A673 (cell line): ENCODE measurements around the gene SPACA7. TPM values are rescaled to one million over a fixed set of nuclear protein-coding genes. Genes with fewer than 3 reads are reported as not detected.

ENCODE experiments used
- BruUV-seq: library from RNA; stranded (reverse); fragments of 400-500 nt; replicated peaks from 2 replicates; lab custom pipeline; 2021; lab: Mats Ljungman, UMichigan
- CTCF ChIA-PET: fragments of 300-600 bp; sonication (Branson Sonifier 250); formaldehyde crosslinking; loops from one replicate; lab custom pipeline; 2022; ENCODE audit warnings: antibody characterized with exemption; lab: Charles Lee
- POLR2A ChIA-PET: fragments of 300-600 bp; sonication (Branson Sonifier 250); formaldehyde crosslinking; loops from one replicate; lab custom pipeline; 2022; ENCODE audit warnings: antibody characterized with exemption; ENCODE audit not compliant: low non-redundant PET; lab: Charles Lee
- DNase-seq: peaks from one replicate; pipeline ENCODE4 v3.0.0-alpha.2; 2015; ENCODE audit warnings: low spot score
- H3K27ac ChIP-seq: fragments of 200-600 bp; sonication (generic); 2 replicates; pipeline ENCODE4 v1.5.1; 2016; ENCODE audit warnings: mixed run types, low read depth, mild to moderate bottlenecking, mixed read lengths, antibody characterized with exemption, low read length; ENCODE audit not compliant: poor library complexity, severe bottlenecking
- H3K27me3 ChIP-seq: fragments of 200-600 bp; sonication (generic); replicated peaks from 2 replicates; pipeline ENCODE4 v1.6.1; 2017; ENCODE audit warnings: mixed run types, low read depth, mild to moderate bottlenecking, mixed read lengths, antibody characterized with exemption, low read length; ENCODE audit not compliant: insufficient read depth, poor library complexity
- H3K36me3 ChIP-seq: fragments of 200-600 bp; sonication (generic); 2 replicates; pipeline ENCODE4 v1.6.1; 2016; ENCODE audit warnings: mixed run types, mild to moderate bottlenecking, mixed read lengths, antibody characterized with exemption, low read length; ENCODE audit not compliant: insufficient read depth, poor library complexity, severe bottlenecking
- H3K4me1 ChIP-seq: fragments of 200-600 bp; sonication (generic); 2 replicates; pipeline ENCODE4 v1.6.1; 2017; ENCODE audit warnings: mixed run types, mild to moderate bottlenecking, mixed read lengths, antibody characterized with exemption, low read length; ENCODE audit not compliant: insufficient read depth, poor library complexity, severe bottlenecking
- H3K4me3 ChIP-seq: fragments of 200-600 bp; sonication (generic); 2 replicates; pipeline ENCODE4 v1.5.1; 2016; ENCODE audit warnings: low read depth, mixed run types, mild to moderate bottlenecking, mixed read lengths, low read length; ENCODE audit not compliant: poor library complexity, severe bottlenecking
- H3K9me3 ChIP-seq: fragments of 200-600 bp; sonication (generic); 2 replicates; pipeline ENCODE4 v1.6.1; 2016; ENCODE audit warnings: mixed run types, low read depth, mild to moderate bottlenecking, mixed read lengths, antibody characterized with exemption, low read length; ENCODE audit not compliant: poor library complexity, severe bottlenecking
- CTCF ChIP-seq: fragments of 300-800, 200-600 bp; sonication (generic); conservative IDR thresholded peaks from 2 replicates; pipeline ENCODE4 v1.5.1; 2017; ENCODE audit warnings: low read depth, mild to moderate bottlenecking, antibody characterized with exemption, low read length, moderate library complexity, mixed read lengths
- EZH2 ChIP-seq: fragments of 200-600 bp; sonication (generic); IDR thresholded peaks from 2 replicates; pipeline ENCODE4 v1.6.1; 2017; ENCODE audit warnings: borderline replicate concordance, low read depth, mild to moderate bottlenecking, mixed read lengths, antibody characterized with exemption, low read length; ENCODE audit not compliant: poor library complexity, severe bottlenecking
- intact Hi-C: fragments of 100-400 bp; cut with micrococcal nuclease; formaldehyde crosslinking; loops from one replicate; pipeline ENCODE4 v1.10.0; 2022; ENCODE audit not compliant: unreplicated experiment
- total RNA-seq: library from RNA; stranded (reverse); gene quantifications from 2 replicates; pipeline ENCODE4 v1.2.3, GENCODE V29; 2021

SPACA7 gene
- total RNA-seq, 1 experiment from 2014 or later = not detected

DNA sequence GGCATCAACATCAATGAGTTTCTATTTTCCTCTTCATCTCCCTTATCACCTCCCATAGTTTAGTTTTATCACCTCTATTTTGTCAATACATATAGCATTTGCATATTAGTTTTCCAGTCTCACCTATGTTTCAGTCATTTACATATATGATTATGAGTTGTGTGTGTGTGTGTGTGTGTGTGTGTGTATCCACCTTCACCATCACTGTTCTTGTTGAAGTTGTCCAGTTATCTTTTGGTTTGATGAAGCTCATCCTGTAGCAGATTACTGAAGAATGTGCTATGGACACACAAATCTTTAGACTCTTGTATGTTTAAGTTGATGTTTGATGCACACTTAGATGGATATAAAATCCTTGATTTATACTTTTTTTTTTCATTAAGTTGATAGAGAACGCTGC lies 40.5 kb downstream of the SPACA7 start:
- BruUV-seq = no TSS peak
- no peak overlapping the region for H3K4me3 ChIP-seq
- intact Hi-C loops = no loop called here
- H3K27me3 ChIP-seq = peaks cover 3% of the 10 kb centered on the region
- TF ChIP-seq CTCF (no peak), EZH2 (no peak)
- peaks cover 22% of the 10 kb centered on the region for H3K9me3 ChIP-seq
- DNase-seq = no peak
- CTCF ChIA-PET = interaction anchor here (0.6 kb wide), 1 partner anchor 277 kb away, joined by 5 read pairs; no protein-coding TSS in a partner anchor
- no peaks in the 10 kb centered on the region for H3K4me1 ChIP-seq
- POLR2A ChIA-PET = no interaction called here
- H3K27ac ChIP-seq = no peak overlapping the region
- no peaks in the 10 kb centered on the region for H3K36me3 ChIP-seq

GRCh38 chr13:112417079-112417478 lies 40.9 kb downstream of the SPACA7 start:
- no TSS peak for BruUV-seq
- DNase-seq = no peak
- H3K4me1 ChIP-seq = no peaks in the 10 kb centered on the region
- H3K9me3 ChIP-seq = peaks cover 22% of the 10 kb centered on the region
- no peaks in the 10 kb centered on the region for H3K36me3 ChIP-seq
- no peak overlapping the region for H3K4me3 ChIP-seq
- CTCF ChIA-PET = interaction anchor here (0.6 kb wide), 1 partner anchor 277 kb away, joined by 5 read pairs; no protein-coding TSS in a partner anchor
- intact Hi-C loops = no loop called here
- H3K27me3 ChIP-seq = peaks cover 3% of the 10 kb centered on the region
- POLR2A ChIA-PET = no interaction called here
- no peak for TF ChIP-seq CTCF
- TF ChIP-seq EZH2 = no peak
- H3K27ac ChIP-seq = no peak overlapping the region

- Histone ChIP-seq H3K27me3 (no peaks in the 10 kb centered on the region), H3K9me3 (peaks cover 24% of the 10 kb centered on the region), H3K4me1 (no peaks in the 10 kb centered on the region), H3K27ac (no peak overlapping the region), H3K36me3 (no peaks in the 10 kb centered on the region), H3K4me3 (no peak overlapping the region)
- ChIA-PET CTCF (no interaction called here), POLR2A (no interaction called here)
- DNase-seq = no peak
- TF ChIP-seq CTCF (no peak), EZH2 (no peak)
- BruUV-seq = no TSS peak
- intact Hi-C loops = no loop called here
These were observed 47.9 kb downstream of the SPACA7 start for GRCh38 chr13:112424098-112424497.
